Stimulated activated naive CD8-positive, alpha-beta T cell treated with anti-CD3 and anti-CD28 coated beads, Interleukin-15, Interleukin-2, amounts not matched to agents 100 U/mL and 50 U/mL, for 24 hours (primary cell): ENCODE data around the gene PHACTR4.
"Not testable (repeated sequence)": the region's sequence is repeated elsewhere in the genome, so short reads cannot be mapped to it uniquely, and the experiment has no call there.

Experiments
- ATAC-seq: fragments of 150-1000 bp; cut with Tn5 transposase; one replicate; pipeline ENCODE4 v1.10.0; 2021
- DNase-seq: peaks from one replicate; pipeline ENCODE4 v3.0.0; 2021

The PHACTR4 gene

GRCh38 chr1:28370239-28371009, 884 bp downstream of the PHACTR4 start:
- no peak for ATAC-seq
- peak; percentile 45 for DNase-seq

GRCh38 chr1:28371010-28371377, 1.5 kb downstream of the PHACTR4 start:
- DNase-seq (no peak), ATAC-seq (no peak)

- not testable (repeated sequence) for DNase-seq, ATAC-seq
Measured at GRCh38 chr1:28373450-28373849, 3.9 kb downstream of the PHACTR4 start.

GRCh38 chr1:28374297-28374696, 4.8 kb downstream of the PHACTR4 start:
- DNase-seq (no peak), ATAC-seq (no peak)

- ATAC-seq, DNase-seq: not testable (repeated sequence)
Measured at GRCh38 chr1:28375598-28375997, 6.1 kb downstream of the PHACTR4 start.

- ATAC-seq, DNase-seq: not testable (repeated sequence)
Measured at GRCh38 chr1:28376195-28376594, 6.7 kb downstream of the PHACTR4 start.

GRCh38 chr1:28378906-28379305, 9.4 kb downstream of the PHACTR4 start:
- no peak for ATAC-seq
- no peak for DNase-seq

GRCh38 chr1:28380394-28380793, 10.9 kb downstream of the PHACTR4 start:
- DNase-seq (no peak), ATAC-seq (no peak)

- ATAC-seq, result not testable (repeated sequence)
Measured at GRCh38 chr1:28383785-28384184, 14.2 kb downstream of the PHACTR4 start.

GRCh38 chr1:28392027-28392652, 22.6 kb downstream of the PHACTR4 start:
- ATAC-seq, result no peak
- no peak for DNase-seq

More at GRCh38 chr1:28383785-28384184, 14.2 kb downstream of the PHACTR4 start:
- not testable (repeated sequence) for DNase-seq

GRCh38 chr1:28394136-28394535, 24.6 kb downstream of the PHACTR4 start:
- DNase-seq (no peak), ATAC-seq (no peak)

GRCh38 chr1:28395181-28395580, 25.6 kb downstream of the PHACTR4 start:
- DNase-seq (no peak), ATAC-seq (no peak)

GRCh38 chr1:28401760-28402159, 32.2 kb downstream of the PHACTR4 start:
- DNase-seq, result no peak
- ATAC-seq, result no peak

- no peak for ATAC-seq
- DNase-seq, result no peak
Measured at GRCh38 chr1:28409090-28409489, 39.5 kb downstream of the PHACTR4 start.

- ATAC-seq, result no peak
Measured at GRCh38 chr1:28411656-28412055, 42.1 kb downstream of the PHACTR4 start.

GRCh38 chr1:28412731-28413130, 43.2 kb downstream of the PHACTR4 start:
- ATAC-seq, result no peak
- DNase-seq, result no peak

More at GRCh38 chr1:28411656-28412055, 42.1 kb downstream of the PHACTR4 start:
- no peak for DNase-seq

GRCh38 chr1:28416509-28417194, 47.1 kb downstream of the PHACTR4 start:
- DNase-seq, result no peak

GRCh38 chr1:28417441-28417922, 47.9 kb downstream of the PHACTR4 start:
- ATAC-seq (peak; percentile 94), DNase-seq (peak; percentile 18)

More at GRCh38 chr1:28416509-28417194, 47.1 kb downstream of the PHACTR4 start:
- ATAC-seq, result no peak

GRCh38 chr1:28417926-28418637, 48.5 kb downstream of the PHACTR4 start:
- no peak for ATAC-seq

GRCh38 chr1:28421744-28422143, 52.2 kb downstream of the PHACTR4 start:
- ATAC-seq, result no peak
- DNase-seq, result no peak

More at GRCh38 chr1:28417926-28418637, 48.5 kb downstream of the PHACTR4 start:
- DNase-seq, result no peak

- ATAC-seq, result no peak
Measured at GRCh38 chr1:28426831-28427230, 57.3 kb downstream of the PHACTR4 start.

GRCh38 chr1:28428012-28428411, 58.5 kb downstream of the PHACTR4 start:
- ATAC-seq (no peak), DNase-seq (no peak)

More at GRCh38 chr1:28426831-28427230, 57.3 kb downstream of the PHACTR4 start:
- no peak for DNase-seq
